Forelimb muscle (tissue), 1 donor: ENCODE results near the gene IL17C. TPM values are rescaled to one million over a fixed set of nuclear protein-coding genes. Genes with fewer than 3 reads are reported as not detected.

Experiments used
- DNase-seq: peaks from one replicate; pipeline ENCODE4 v3.0.0-alpha.2; 2013; ENCODE audit warnings: low read depth
- polyA plus RNA-seq: library from polyadenylated mRNA; unstranded; fragments of 120-200 nt; gene quantifications from one replicate; pipeline ENCODE4 v1.2.1, GENCODE V29; 2013; ENCODE audit not compliant: insufficient read length

Gene IL17C
- polyA plus RNA-seq, 1 donor: not detected

DNA sequence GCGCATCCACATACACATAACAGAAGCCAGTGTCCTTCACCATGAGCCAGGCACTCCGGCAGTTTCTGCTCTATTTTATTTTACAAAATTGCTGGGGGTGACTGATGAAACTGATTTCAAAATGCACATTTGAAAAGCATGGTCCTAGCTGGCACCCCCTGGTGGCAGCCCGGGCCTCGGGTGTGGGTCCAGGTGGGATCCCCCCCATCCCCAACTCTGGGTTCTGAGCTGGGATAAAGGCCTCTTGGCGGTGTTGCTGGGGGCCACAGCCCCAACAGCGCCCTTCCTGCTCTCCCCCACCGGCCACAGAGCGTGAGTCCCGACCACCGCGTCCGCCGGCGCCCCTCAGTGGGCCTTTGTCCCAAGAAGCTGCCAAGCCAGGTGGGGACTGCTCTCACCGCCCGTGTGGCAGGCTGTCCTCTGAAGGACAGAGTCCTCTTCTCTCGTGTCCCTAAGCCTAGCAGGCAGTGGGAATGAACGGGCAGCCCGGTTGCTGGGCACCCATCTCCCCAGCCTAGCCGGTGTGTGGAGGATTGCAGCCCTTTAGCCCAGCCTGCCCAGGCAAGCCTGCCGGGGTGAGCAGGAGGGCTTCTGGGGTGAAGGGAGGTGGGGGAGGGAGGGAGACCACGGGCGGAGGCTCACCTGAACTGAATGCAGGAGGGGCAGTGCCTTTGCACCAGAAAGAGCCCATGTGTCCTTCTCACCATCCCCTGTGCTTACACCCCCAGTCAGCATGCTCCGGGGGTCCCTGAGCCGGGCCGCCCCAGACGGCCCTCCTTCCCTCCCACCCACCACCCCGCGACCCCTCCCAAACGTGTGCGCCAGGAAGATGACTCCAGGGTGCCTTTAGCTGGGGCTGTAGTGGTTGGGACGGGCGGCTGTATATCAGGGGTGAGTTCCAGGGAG lies 47.0 kb downstream of the IL17C start:
- DNase-seq: no peak

DNA sequence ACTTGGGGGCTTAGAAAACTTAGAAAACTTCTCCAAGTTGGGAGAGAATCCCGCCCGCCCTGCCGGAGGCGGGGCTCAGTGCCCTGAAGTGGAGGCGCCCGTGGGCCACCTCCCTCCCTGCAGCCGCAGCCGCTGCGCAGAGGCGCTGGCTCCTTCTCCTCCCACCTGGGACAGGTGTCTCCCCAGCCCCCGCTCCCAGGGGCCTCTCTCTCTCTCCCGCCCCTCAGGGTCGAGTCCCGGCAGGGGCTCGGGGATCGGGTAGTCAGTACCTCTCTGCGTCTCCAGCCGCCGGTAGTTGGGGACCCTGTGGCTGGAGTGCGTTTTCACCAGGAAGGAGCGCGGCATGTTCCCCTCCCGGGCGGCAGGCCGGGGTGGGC lies 47.7 kb downstream of the IL17C start:
- DNase-seq: no peak

DNA sequence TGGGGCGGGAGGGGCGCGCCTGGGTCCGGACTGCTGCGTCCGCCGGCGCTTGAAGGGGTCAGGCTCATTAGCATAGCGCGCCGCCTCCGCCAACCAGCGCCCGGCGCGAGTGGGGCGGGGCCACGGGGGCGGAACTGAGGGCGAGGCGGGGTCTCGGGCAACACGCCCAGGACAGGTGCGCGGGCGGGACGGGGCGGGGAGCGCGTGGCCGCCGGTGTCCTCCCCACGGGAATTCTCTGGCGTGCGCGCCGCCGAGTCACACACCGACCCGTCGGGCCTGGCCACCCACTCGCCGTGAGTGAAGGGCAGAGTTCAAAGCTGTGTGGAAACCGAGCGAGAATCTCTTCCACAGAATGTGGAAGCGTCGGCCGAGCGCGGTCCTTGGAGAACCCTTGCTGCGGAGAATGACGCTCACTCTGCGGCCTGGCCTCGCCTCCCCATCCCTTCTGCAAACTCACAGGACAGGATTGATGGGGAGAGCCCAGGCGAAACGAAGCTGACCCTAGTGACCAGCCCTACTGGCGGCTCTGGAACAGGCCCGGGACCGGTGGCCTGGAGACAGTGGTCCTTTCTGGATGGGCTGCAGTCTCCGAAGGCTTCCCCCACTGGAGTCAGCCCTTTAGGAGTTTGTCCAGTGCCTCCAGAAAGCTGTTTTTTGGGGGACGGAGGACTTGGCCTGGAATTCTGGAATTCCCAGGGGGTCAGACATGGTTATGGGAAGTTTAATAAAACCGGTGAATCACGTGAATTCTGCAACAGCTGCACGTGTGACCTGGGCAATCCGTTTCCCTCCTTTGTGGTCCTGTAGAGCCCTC lies 48.3 kb downstream of the IL17C start, which contains the start of gene SNAI3:
Gene SNAI3 (minus strand): TSS at position 69 of the 815 bp plus-strand sequence. CDS start 101 bp downstream, outside the sequence.
- DNase-seq: no peak

GRCh38 chr16:88687254-88687576 lies 48.8 kb downstream of the IL17C start:
- no peak for DNase-seq

GRCh38 chr16:88687676-88688012 lies 49.3 kb downstream of the IL17C start:
- DNase-seq: no peak

GRCh38 chr16:88688013-88688778 lies 49.8 kb downstream of the IL17C start:
- no peak for DNase-seq

Other genes starting within 250 kb of the IL17C start
- gene ZFPM1, start 185.3 kb upstream of the IL17C start, polyA plus RNA-seq: 1.8 TPM
- gene ZC3H18, start 68.2 kb upstream of the IL17C start, polyA plus RNA-seq: 26.0 TPM
- gene CYBA, start 12.5 kb downstream of the IL17C start, polyA plus RNA-seq: 39.6 TPM
- gene MVD, start 24.5 kb downstream of the IL17C start, polyA plus RNA-seq: 30.1 TPM
- gene SNAI3, start 47.9 kb downstream of the IL17C start, polyA plus RNA-seq: 7.9 TPM
- 16.0 TPM for gene RNF166, start 67.8 kb downstream of the IL17C start, polyA plus RNA-seq
- 12.0 TPM for gene CTU2, start 67.9 kb downstream of the IL17C start, polyA plus RNA-seq
- 52.2 TPM for gene PIEZO1, start 146.6 kb downstream of the IL17C start, polyA plus RNA-seq
- gene CDT1, start 165.2 kb downstream of the IL17C start, polyA plus RNA-seq: 5.6 TPM
- gene APRT, start 173.4 kb downstream of the IL17C start, polyA plus RNA-seq: 54.2 TPM
- 17.1 TPM for gene GALNS, start 218.4 kb downstream of the IL17C start, polyA plus RNA-seq
- gene TRAPPC2L, start 218.6 kb downstream of the IL17C start, polyA plus RNA-seq: 52.2 TPM
- 0.11 TPM for gene PABPN1L, start 228.1 kb downstream of the IL17C start, polyA plus RNA-seq